HG03354 (cell line): Measurements from ENCODE around the gene PPP1R9A.

ENCODE experiments used
- ATAC-seq: cut with Tn5 transposase; IDR thresholded peaks from one replicate; pipeline ENCODE4 v1.9.1; 2021; ENCODE audit warnings: mild to moderate bottlenecking; ENCODE audit not compliant: unreplicated experiment, poor library complexity, severe bottlenecking

Gene PPP1R9A

DNA sequence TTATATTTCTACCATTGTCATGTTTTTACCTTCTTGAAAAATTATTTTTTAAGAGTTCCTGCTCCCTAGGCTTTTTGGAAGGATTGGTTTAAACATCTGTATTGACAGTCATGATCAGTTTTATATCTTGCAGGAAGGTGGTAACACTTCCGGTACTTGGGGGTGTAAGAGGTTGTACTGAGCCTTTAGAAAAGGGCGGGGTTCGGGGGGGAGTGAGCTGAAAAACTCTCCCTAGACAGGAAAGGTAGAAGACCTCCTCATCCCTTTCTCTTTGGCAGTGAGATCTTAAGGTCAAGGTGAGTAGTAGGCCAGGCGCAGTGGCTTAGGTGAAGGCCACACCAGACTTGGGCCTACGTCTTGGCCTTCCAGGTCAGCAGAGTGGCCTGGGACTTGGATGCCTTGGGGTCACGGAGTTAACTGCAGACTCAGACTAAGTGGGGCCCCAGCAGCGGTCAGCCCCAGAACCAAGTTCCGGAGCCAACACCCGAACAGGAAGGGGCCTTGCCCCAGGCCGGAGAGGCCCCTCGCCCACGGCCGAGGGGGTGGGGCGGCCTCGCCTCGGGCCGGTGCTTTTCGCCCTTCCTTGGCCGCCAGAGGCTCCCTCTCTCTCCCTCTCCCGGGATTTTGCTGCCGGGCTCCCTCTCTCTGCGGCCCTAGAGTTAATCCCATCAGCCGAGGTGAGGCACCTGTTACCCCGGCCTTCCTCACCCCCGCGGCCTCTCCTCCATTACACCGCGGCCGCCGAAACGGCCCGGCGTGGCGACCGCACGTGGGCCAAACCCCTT lies at the start of gene PPP1R9A:
Gene PPP1R9A, plus strand, starts transcription at position 569 of the 785 bp plus-strand sequence. CDS start 2,520 bp downstream, outside the sequence.
- ATAC-seq = peak; percentile 33

DNA sequence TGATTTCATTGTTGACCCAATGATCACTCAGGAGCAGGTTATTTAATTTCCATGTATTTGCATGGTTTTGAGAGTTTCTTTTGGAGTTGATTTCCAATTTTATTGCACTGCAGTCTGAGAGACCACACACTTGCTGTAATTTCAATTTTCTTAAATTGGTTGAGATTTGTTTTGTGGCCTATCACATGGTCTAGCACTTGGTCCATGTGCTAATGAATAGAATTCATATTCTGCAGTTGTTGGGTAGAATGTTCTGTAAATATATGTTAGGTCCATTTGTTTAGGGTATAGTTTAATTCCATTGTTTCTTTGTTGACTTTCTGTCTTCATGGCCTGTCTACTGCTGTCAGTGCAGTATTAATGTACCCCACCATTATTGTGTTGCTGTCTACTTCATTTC lies 36.3 kb upstream of the PPP1R9A start:
- no peak for ATAC-seq

DNA sequence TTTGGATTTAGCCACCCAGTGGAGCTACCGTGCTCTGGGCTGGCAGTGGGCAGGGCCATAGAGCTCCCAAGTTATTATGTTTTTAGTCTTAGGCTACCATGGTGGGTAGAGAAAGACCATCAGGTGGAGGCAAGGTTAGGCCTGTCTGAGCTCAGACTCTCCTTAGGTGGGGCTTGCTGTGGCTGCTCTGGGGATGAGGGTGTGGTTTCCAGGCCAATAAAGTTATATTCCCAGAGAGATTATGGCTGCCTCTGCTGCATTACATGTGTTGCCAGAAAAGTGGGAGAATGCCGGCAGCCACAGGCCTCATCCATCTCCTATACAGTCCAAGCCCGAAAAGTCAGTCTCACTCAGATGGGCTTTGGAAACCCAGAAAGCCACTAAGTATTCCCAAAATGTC lies 34.2 kb upstream of the PPP1R9A start:
- ATAC-seq = no peak

DNA sequence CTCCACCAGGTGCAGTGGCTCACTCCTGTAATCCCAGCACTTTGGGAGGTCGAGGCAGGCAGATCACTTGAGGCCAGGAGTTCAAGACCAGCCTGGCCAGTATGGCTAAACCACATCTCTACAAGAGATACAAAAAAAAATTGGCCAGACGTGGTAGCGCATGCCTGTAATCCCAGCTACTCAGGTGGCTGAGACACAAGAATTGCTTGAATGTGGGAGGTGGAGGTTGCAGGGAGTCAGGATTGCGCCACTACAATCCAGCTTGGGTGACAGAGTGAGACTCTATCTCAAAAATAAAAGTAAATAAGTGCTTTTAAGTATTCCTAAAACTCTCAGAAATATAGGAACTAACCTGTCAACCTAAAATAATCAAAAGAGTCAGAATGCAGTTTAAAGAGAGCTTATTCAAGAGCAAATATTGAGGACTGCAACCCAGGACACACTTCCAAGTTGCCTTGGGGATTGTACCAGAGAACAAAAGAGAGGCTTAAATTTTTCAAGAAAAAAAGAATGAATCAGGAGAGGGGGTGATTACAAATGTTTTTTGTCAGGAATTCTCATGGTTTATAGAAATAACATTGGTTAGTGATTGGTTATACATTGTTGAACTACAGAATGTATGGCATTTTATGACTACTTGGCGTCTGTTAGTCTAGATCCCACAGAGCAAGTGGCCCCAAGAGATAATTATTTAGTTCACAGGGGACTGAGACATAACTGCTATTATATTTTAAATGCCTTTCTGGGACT lies 33.2 kb upstream of the PPP1R9A start:
- ATAC-seq = no peak

DNA sequence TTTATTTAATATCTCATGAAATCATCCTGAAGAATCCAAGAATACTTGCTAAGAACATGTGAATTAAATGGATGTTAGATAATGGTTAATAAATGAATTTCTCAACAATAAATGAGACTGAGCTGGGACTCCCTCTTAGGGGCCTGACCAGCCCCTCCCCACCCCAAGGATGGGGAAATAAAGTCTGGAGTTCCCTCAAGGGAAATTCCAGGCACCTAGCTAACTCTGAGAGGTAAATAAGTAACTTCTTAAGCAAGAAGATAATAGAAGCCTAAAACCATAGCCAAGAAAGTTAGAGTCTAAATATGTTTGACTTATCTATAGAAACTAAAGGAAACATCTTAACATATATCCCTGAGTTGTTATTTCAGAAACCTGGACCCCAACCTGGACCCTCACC lies 32.2 kb upstream of the PPP1R9A start:
- no peak for ATAC-seq

DNA sequence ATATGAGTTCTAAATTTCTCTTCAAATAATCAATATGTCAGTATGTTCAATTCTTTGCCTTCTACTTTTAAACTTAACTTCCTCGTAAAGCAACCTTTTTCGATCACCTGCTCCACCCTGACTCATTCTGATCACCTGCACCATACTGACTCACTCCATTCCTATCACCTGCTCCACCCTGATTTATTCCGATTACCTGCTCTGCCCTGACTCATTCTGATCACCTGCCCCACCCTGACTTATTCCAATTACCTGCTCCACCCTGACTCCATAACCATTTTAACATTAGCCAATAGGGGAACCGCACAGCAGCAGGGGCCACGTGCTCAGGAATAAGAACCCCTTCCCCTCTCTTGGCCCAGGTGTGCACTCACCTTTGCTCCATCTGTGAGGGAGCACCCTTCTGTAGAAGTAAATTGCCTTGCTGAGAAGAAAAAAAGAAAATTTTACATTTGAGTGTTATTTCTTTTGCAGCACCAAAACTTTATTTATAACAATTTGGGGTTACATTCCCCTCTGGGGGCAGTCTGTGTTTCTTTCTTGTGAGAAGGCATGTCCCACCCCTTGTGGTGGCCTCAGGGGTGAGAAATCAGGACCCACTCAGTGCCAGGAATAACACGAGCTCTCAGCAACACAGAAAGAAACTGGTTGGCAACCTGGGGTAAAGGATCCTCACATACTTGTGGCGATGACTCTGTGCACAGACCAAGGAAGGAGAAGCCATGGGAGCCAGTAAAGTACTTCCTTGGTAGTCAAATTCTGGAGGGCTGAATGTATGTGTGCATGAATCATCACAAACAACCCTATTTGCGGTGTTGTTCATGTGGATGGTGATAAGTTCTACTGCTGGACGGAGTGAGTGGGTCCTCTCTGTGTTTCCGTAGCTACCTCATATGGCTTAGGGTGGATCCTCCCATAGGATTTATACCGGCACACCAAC lies 29.4 kb upstream of the PPP1R9A start:
- ATAC-seq = no peak

DNA sequence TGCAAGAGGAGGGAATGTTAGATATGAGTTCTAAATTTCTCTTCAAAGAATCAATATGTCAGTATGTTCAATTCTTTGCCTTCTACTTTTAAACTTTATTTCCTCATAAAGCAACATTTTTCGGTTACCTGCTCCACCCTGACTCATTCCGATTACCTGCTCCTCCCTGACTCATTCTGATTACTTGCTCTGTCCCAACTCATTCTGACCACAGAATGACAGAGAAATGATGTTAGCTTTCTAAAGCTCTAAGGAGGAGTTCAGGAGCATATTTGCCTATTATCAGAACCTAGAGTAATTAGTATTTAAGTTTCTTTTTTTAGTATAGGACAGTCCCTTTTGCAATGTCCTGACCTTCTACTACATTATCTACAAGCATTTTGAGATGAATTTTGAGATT lies 24.5 kb upstream of the PPP1R9A start:
- no peak for ATAC-seq

DNA sequence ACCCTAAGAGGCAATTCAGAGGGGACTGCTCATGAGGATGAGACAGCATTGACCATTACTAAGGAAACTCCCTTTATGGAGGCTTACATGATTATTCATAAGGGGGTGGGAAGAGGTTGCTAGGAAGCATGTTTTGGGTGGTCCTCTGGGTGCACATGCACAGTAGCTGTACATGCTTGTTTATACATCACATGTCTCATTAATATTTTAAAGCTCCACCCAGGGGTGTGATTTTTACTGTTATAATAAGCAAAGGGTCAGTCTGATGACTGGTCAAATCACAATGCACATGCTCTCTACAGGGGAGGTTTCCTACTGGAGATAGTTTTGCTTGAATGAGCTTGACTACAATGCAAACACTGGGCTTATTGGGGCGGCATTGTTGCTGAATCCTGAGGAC lies 23.8 kb upstream of the PPP1R9A start:
- no peak for ATAC-seq

DNA sequence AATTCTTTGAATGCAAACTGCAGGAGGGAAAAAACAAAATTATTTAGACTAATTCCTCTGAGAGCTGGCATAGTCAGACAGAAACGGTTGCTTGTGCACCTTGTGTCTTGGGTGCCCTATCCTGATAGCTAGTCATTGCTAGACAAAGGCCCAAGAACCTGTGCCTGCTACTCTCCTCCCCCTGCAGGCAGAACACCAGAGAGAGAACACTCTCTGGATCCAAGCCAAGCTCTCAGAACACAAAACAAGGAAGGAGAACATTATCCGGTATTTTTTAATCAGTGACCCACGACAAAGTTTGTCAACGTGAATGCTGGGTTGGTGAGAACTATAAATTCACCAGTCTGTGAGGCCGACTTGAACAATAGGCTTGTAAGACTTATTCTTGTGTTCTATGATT lies 18.8 kb upstream of the PPP1R9A start:
- ATAC-seq = no peak

DNA sequence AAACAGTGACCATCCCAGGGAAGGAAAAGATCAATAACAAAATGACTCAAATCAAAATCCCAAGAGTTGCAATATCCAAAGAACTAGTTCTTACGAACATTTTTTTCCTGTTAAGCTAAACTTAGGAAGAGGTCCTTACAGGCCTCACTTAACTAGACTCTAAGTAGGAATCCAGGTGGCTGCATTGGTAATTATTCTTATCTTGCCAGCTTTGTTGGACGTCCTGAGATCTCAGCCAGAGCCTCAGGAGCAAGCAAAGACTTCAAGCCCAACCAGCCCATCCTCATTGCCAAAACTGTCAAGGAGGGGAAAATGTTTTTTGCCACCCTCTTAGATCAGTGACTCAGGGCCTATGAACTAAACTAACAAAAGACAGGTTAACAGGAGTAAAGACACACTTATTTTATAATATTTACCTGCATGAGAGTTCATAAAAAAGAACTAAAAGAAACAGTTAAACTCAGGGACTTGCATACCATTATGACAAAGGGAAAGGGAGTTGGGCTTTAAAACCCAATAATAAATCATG lies 18.3 kb upstream of the PPP1R9A start:
- no peak for ATAC-seq

DNA sequence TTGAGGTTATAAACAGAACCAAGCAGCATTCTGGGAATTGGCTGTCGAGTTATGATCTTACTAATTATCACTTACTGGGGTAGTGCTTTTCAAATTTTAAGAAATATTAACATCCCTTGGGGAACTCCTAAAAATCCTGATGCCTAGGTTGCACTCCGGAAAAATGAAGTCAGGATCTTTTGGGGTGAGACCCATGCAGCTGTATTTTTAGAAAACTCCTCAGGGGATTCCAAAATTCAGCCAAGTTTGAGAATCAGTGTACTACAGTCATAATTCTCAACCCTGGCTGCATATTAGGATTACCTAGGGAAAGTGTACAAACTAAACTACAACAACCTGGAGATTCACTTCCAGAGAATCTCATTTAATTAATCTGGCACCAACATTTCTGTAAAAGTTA lies 17.2 kb upstream of the PPP1R9A start:
- no peak for ATAC-seq

DNA sequence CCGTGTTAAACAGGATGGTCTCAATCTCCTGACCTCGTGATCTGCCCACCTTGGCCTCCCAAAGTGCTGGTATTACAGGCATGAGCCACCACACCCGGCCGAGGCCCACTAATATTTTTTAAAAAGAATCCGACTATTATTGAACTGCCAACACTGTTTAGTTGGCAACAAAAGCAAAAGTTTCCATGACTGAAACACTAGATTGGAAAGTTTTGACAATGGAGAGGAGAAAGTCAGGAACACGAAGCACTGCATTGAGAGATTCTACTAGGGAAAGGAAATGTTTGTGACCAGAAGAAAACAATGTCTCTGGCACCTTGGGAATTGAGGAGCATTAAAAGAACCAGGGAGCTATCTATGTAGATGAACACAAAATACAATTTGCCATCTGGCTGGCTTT lies 13.7 kb upstream of the PPP1R9A start:
- no peak for ATAC-seq

DNA sequence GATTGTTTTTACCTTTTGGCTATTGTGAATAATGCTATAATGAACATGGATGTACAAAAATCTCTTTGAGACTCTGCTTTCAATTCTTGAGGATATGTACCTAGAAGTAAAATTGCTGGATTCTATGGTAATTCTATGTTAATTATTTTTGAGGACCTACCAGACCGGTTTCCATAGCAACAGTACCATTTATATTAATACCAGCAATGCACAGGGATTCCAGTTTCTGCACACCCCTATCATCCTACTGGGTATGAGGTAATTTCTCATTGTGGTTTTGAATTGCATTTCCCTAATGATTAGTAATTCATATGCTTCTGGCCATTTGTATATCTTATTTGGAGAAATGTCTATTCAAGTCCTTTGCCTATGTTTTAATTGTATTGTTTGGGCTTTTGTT lies 9.9 kb upstream of the PPP1R9A start:
- ATAC-seq = no peak

DNA sequence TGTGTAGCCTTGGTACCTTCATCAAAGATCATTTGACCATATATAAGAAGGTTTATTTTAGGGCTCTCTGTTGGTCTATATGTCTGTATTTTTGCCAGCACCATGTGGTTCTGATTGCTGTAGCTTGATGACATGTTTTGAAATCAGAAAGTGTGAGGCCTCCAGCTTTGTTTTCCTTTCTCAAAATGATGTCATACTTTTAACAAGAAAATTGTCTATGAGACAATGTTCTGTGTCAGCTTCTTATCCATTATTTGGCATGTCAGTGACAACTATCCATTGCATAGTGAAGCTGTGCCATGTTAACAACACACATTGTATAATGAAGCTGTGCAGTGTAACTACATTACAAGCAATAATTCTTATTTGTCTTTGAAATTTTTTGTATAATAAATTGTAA lies 9.1 kb upstream of the PPP1R9A start:
- ATAC-seq = no peak

DNA sequence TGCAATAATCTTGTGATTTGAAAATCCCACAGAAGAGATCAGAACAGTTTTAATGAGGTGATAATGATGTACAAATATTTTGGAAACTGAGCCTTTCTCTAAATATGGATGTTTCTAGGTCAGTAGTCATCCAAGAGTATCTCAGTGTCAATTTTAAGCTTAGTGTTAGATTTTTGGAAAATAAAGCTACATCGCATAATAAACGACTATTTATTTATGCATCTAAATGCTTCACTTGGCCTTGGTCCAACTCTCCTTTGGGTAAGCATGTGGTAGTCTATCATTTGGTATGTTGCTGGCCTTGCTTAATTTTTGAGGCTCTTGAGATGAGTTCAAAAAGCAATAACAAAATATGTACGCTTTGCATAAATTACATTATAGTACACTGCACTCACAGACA lies 5.4 kb upstream of the PPP1R9A start:
- no peak for ATAC-seq

DNA sequence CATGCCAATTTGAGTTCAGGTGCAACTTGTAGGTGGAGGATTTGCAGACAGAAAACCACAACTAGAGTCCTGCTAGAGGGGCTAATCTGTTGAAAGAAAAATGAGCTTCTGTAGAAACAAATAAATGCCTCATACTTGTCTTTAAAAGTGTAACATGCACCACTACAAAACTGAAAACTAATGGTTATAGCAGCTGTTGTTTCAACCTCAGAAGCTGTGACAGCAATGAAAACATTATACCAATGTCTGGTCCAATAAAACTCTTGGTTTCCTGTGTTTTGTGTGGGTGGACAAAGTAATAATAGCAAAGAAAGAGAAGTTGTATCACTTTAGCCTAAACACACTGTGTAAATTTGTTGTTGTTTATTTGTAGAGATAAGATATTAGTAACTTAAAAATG lies 3.4 kb upstream of the PPP1R9A start:
- ATAC-seq = no peak

DNA sequence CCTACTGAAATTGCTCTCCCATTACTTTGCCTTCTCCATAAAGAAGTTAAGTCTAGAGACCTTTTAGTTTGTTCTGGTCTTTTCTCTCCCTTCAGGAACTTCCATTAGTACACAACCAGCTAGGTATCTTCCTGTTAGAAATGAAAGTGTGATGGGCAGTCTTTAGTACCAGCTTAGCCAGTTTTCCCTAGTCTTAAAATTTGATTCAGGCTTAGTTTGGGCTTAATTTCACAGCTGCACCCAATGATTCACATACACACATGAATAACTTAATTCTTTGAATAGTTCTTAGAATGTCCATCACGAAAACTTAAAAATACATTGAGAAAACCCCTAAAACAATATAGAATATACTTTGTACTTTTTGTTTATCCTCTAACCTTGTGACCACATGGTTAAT lies 2.4 kb upstream of the PPP1R9A start:
- no peak for ATAC-seq

DNA sequence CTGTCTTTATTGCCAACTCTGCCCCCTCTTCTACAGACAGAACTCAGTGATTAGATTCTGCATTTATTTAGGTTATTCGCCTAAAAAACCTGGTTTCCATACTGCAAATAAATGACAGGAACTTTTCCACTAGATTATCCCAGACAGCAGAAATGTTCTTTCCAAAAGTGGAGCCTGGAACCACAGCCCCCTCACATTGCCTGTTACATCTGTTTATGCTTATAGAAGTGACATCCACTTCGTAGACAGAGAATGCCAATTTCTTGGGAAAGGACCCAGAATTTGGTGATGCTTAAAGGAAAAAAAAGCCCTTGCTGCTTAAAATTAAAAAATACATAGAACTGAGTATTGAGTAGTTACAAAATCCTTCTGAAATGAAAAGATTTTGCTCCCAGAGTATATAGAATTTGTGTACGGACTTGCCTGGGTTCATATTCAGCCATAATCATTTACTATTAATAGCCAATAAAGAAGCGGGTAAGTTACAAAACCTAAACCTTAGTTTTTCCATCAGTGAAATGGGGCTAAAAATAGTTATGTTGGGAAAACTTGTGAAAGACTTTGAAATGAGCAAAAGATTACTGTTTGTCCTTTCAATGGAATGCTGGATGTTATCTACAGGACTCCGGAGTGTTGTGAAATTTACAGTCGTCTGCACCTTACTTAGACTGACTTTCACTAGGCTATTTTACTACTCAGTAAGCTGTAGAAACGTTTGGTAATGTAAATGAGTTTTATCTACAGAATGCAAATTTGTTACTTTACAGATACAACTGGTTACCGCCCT lies 1.1 kb upstream of the PPP1R9A start:
- ATAC-seq = no peak

DNA sequence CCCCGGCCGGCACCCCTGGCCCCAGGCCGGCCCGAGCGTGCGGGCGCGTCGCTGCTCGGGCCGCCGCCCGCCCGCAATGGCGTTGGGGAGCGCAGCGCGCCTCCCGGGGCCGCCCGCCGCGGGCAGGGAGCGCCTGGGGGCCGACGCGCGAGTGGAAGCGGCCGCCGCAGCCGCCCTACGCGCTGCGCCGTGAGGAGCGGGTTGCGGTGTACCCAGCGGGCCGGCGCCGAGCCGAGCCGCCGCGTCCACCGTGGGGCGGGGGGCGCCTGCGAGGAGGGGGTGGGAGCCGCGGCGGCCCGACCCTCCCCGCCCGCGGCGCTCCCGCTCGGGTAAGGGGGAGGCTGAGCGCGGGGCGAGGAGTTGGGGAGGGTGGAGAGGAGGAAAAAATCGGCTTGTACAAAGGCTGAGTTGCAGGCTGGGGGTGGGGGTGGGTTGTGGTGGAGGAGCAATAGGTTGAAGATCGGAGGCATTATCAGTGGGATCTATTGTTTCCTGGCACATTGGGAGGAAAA lies 473 bp downstream of the PPP1R9A start:
- ATAC-seq = peak; percentile 62
